B cell (primary cell): ENCODE data around the gene EIF3A. TPM values are rescaled to one million over a fixed set of nuclear protein-coding genes. Genes with fewer than 3 reads are reported as not detected.

Source experiments
- ATAC-seq: fragments of 200-7000 bp; cut with Tn5 transposase; one replicate; pipeline ENCODE4 v1.10.0; 2021; ENCODE audit warnings: low read depth, mild to moderate bottlenecking, moderate number of reproducible peaks, moderate library complexity
- CTCF ChIA-PET: fragments of 350-600 bp; sonication (Branson Sonifier 250); formaldehyde crosslinking; loops from one replicate; lab custom pipeline; 2021; ENCODE audit warnings: antibody characterized with exemption, inconsistent platforms; lab: Charles Lee
- POLR2A ChIA-PET: fragments of 350-600 bp; sonication (Branson Sonifier 250); formaldehyde crosslinking; loops from one replicate; lab custom pipeline; 2021; ENCODE audit warnings: antibody characterized with exemption; lab: Charles Lee
- DNase-seq: peaks from one replicate; pipeline ENCODE4 v3.0.0; 2013
- H2AFZ ChIP-seq: 2 replicates; pipeline ENCODE4 v1.6.1; 2012; ENCODE audit warnings: mild to moderate bottlenecking, low read depth, low read length; ENCODE audit not compliant: insufficient read depth, poor library complexity, severe bottlenecking
- H3K27ac ChIP-seq, 2 donors: 1 replicate in 1 of 2; 2 replicates in 1 of 2; pipeline ENCODE4 v1.5.1; 2012 to 2013; ENCODE audit warnings: low read length in 2 of 2, mild to moderate bottlenecking in 2 of 2, moderate library complexity in 1 of 2
- H3K27me3 ChIP-seq, 4 experiments: fragments of 200-600 bp in 1 of 4; sonication (generic) in 1 of 4; replicated peaks in 1 of 4; 1 replicate in 2 of 4; 2 replicates in 2 of 4; pipeline versions ENCODE4 v1.6.1 to v1.7.0; 2013 to 2016; ENCODE audit warnings: low read length in 3 of 4, mild to moderate bottlenecking in 2 of 4, mixed read lengths in 1 of 4, moderate library complexity in 1 of 4; ENCODE audit not compliant: insufficient read depth in 4 of 4, control insufficient read depth in 3 of 4; ENCODE audit errors: control extremely low read depth in 1 of 4
- H3K36me3 ChIP-seq, 2 experiments: replicated peaks in 1 of 2; 1 replicate in 1 of 2; 2 replicates in 1 of 2; pipeline versions ENCODE4 v1.6.1 to v1.7.1; 2013; ENCODE audit warnings: low read length in 1 of 2; ENCODE audit not compliant: insufficient read depth in 2 of 2, control insufficient read depth in 1 of 2; ENCODE audit errors: control extremely low read depth in 1 of 2, extremely low read depth in 1 of 2
- H3K4me1 ChIP-seq, 2 donors: fragments of 200-600 bp in 1 of 2; sonication (generic) in 1 of 2; 1 replicate in 1 of 2; 2 replicates in 1 of 2; pipeline versions ENCODE4 v1.5.1 to v1.6.1; 2013 to 2017; ENCODE audit warnings: low read length in 2 of 2; ENCODE audit not compliant: control insufficient read depth in 2 of 2, insufficient read depth in 2 of 2
- H3K4me2 ChIP-seq: replicated peaks from 2 replicates; pipeline ENCODE3; 2012; ENCODE audit warnings: mild to moderate bottlenecking, low read depth, low read length; ENCODE audit not compliant: poor library complexity, severe bottlenecking
- H3K4me3 ChIP-seq, 5 experiments: fragments of 200-600 bp in 1 of 5; sonication (generic) in 1 of 5; 1 replicate in 3 of 5; 2 replicates in 2 of 5; pipeline versions ENCODE4 v1.5.1 to v1.7.0; 2011 to 2016; ENCODE audit warnings: low read length in 4 of 5, mild to moderate bottlenecking in 4 of 5, low read depth in 2 of 5, control low read depth in 1 of 5, moderate library complexity in 1 of 5; ENCODE audit not compliant: insufficient read depth in 1 of 5; ENCODE audit errors: control extremely low read depth in 1 of 5, extremely low read depth in 1 of 5
- H3K79me2 ChIP-seq: fragments of 200-600 bp; sonication (generic); one replicate; pipeline ENCODE4 v1.6.0; 2016; ENCODE audit warnings: low read length; ENCODE audit not compliant: control insufficient read depth, insufficient read depth
- H3K9ac ChIP-seq: fragments of 200-600 bp; sonication (generic); 2 replicates; pipeline ENCODE4 v1.6.1; 2017; ENCODE audit warnings: mild to moderate bottlenecking, low read length, moderate library complexity
- H3K9me3 ChIP-seq, 3 donors: one replicate each; pipeline versions ENCODE4 v1.6.1 to v1.7.1; 2013; ENCODE audit warnings: low read length in 2 of 3; ENCODE audit not compliant: control insufficient read depth in 2 of 3, insufficient read depth in 1 of 3; ENCODE audit errors: control extremely low read depth in 1 of 3
- H4K20me1 ChIP-seq: 2 replicates; pipeline ENCODE4 v1.6.0; 2012; ENCODE audit warnings: mild to moderate bottlenecking, low read length; ENCODE audit not compliant: insufficient read depth, control insufficient read depth, poor library complexity, severe bottlenecking
- H3K27ac Mint-ChIP-seq: one replicate; pipeline ENCODE4 v1.8.0; 2021; ENCODE audit warnings: mixed read lengths
- H3K27me3 Mint-ChIP-seq: one replicate; pipeline ENCODE4 v1.8.0; 2021; ENCODE audit warnings: mixed read lengths
- H3K4me1 Mint-ChIP-seq: one replicate; pipeline ENCODE4 v1.8.0; 2021; ENCODE audit warnings: mixed read lengths
- H3K4me3 Mint-ChIP-seq: one replicate; pipeline ENCODE4 v1.8.0; 2021; ENCODE audit warnings: mixed read lengths
- H3K9me3 Mint-ChIP-seq: one replicate; pipeline ENCODE4 v1.8.0; 2022; ENCODE audit warnings: mixed read lengths; ENCODE audit not compliant: insufficient read depth
- CTCF ChIP-seq: fragments of 200-600 bp; IDR thresholded peaks from one replicate; pipeline ENCODE4 v1.8.0; 2022; ENCODE audit warnings: antibody characterized with exemption, mild to moderate bottlenecking
- EZH2 ChIP-seq: IDR thresholded peaks from 2 replicates; pipeline ENCODE4 v1.6.1; 2012; ENCODE audit warnings: borderline replicate concordance, low read depth, mild to moderate bottlenecking, moderate library complexity, low read length; ENCODE audit not compliant: insufficient read depth, poor library complexity, severe bottlenecking
- WGBS: methylation state at CpG from one replicate; pipeline ENCODE4 v1.1.5; 2013; ENCODE audit warnings: missing lambda C conversion rate; ENCODE audit not compliant: insufficient coverage; 5-methylcytosine and 5-hydroxymethylcytosine counted together
- intact Hi-C: fragments of 100-400 bp; cut with micrococcal nuclease; formaldehyde crosslinking; loops from one replicate; pipeline ENCODE4 v1.10.0; 2022
- polyA plus RNA-seq: library from polyadenylated mRNA; depleted of rRNA; stranded (reverse); fragments of >200 nt; gene quantifications from 2 replicates; pipeline ENCODE4 v1.2.3, GENCODE V29; 2012
- total RNA-seq, 2 donors: library from RNA; stranded (reverse); fragments of 120-200 nt in 1 of 2; gene quantifications; 1 replicate in 1 of 2; 2 replicates in 1 of 2; pipeline versions ENCODE4 v1.2.3 to v1.2.4, GENCODE V29; 2013 to 2022

The EIF3A gene
- total and polyA plus RNA-seq, 2 donors (not counting 1 experiment from before 2014, with no cell fraction given) = 8.8 to 94.5 TPM

GRCh38 chr10:119100434-119101238 is 20.0 kb upstream of the EIF3A start:
- H3K27ac Mint-ChIP-seq = no peak overlapping the region
- DNase-seq (no peak), ATAC-seq (no peak)
- intact Hi-C loops = loop anchor here (5.0 kb wide), 1 partner anchor 552 kb away; the partner anchor contains the start of gene BAG3
- Histone ChIP-seq H3K4me1 (peaks cover 6 to 12% of the 10 kb centered on the region in 2 donors), H3K4me3 (no peak overlapping the region), H3K36me3 (no peaks in the 10 kb centered on the region), H3K9ac (no peak overlapping the region), H3K9me3 (no peaks in the 10 kb centered on the region), H3K79me2 (peaks cover under 1% of the 10 kb centered on the region), H3K4me2 (no peak overlapping the region), H3K27ac (no peak overlapping the region), H2AFZ (no peak overlapping the region), H3K27me3 (no peaks in the 10 kb centered on the region), H4K20me1 (no peaks in the 10 kb centered on the region)
- H3K27me3 Mint-ChIP-seq = no peaks in the 10 kb centered on the region
- TF ChIP-seq CTCF (no peak), EZH2 (no peak)
- ChIA-PET CTCF (interaction anchor here (0.6 kb wide), 1 partner anchor 357 kb away, joined by 3 read pairs; no protein-coding TSS in a partner anchor), POLR2A (interaction anchor here (1.2 kb wide), 1 partner anchor 9 kb away, joined by 9 read pairs; no protein-coding TSS in a partner anchor)
- WGBS = 95% methylated on average over 2 of the region's 3 CpGs
- H3K4me1 Mint-ChIP-seq = peaks cover 14% of the 10 kb centered on the region
- no peaks in the 10 kb centered on the region for H3K9me3 Mint-ChIP-seq
- no peak overlapping the region for H3K4me3 Mint-ChIP-seq

GRCh38 chr10:119098576-119098975 is 18.0 kb upstream of the EIF3A start:
- peaks cover 0 to 3% of the 10 kb centered on the region in 2 donors for H3K4me1 ChIP-seq
- H3K27me3 ChIP-seq = no peaks in the 10 kb centered on the region
- Mint-ChIP-seq H3K27ac (no peak overlapping the region), H3K4me3 (no peak overlapping the region), H3K9me3 (no peaks in the 10 kb centered on the region), H3K4me1 (peaks cover 13% of the 10 kb centered on the region), H3K27me3 (no peaks in the 10 kb centered on the region)
- H3K9me3 ChIP-seq = no peaks in the 10 kb centered on the region
- intact Hi-C loops = no loop called here
- H2AFZ ChIP-seq = no peak overlapping the region
- no peak overlapping the region for H3K4me3 ChIP-seq
- no peak overlapping the region for H3K27ac ChIP-seq
- no peak for ATAC-seq
- DNase-seq = no peak
- ChIA-PET POLR2A (no interaction called here), CTCF (no interaction called here)
- no peaks in the 10 kb centered on the region for H3K79me2 ChIP-seq
- H3K9ac ChIP-seq = no peak overlapping the region
- no peaks in the 10 kb centered on the region for H3K36me3 ChIP-seq
- no peak overlapping the region for H3K4me2 ChIP-seq
- WGBS = no CpG with 5 or more reads among the region's 3 CpGs
- no peaks in the 10 kb centered on the region for H4K20me1 ChIP-seq
- TF ChIP-seq CTCF (no peak), EZH2 (no peak)
